Mucosa of rectum (tissue), 2 donors: Measurements from ENCODE around the gene MAPKBP1.

ENCODE experiments used
- H3K27ac ChIP-seq, 2 donors: one replicate each; pipeline ENCODE4 v1.7.0; 2013; ENCODE audit warnings: inconsistent platforms in 2 of 2, low read depth in 2 of 2, low read length in 2 of 2
- H3K27me3 ChIP-seq, 2 donors: one replicate each; pipeline ENCODE4 v1.7.0; 2013; ENCODE audit warnings: low read length in 2 of 2; ENCODE audit not compliant: control insufficient read depth in 2 of 2, insufficient read depth in 2 of 2
- H3K36me3 ChIP-seq, 2 donors: one replicate each; pipeline ENCODE4 v1.7.0; 2013; ENCODE audit warnings: low read length in 2 of 2; ENCODE audit not compliant: control insufficient read depth in 2 of 2, insufficient read depth in 2 of 2
- H3K4me1 ChIP-seq, 2 donors: one replicate each; pipeline ENCODE4 v1.7.0; 2013; ENCODE audit warnings: low read length in 2 of 2, mild to moderate bottlenecking in 1 of 2; ENCODE audit not compliant: control insufficient read depth in 2 of 2, insufficient read depth in 2 of 2
- H3K4me3 ChIP-seq, 2 donors: one replicate each; pipeline ENCODE4 v1.7.0; 2013; ENCODE audit warnings: low read length in 2 of 2
- H3K9ac ChIP-seq, 2 donors: one replicate each; pipeline ENCODE4 v1.7.0; 2013; ENCODE audit warnings: low read length in 2 of 2, low read depth in 1 of 2, mild to moderate bottlenecking in 1 of 2
- H3K9me3 ChIP-seq, 2 donors: one replicate each; pipeline ENCODE4 v1.7.0; 2013; ENCODE audit warnings: low read length in 2 of 2; ENCODE audit not compliant: control insufficient read depth in 2 of 2
- donor health status: healthy.
- donor health status: Normal muscosa, but diverticular disease.

The MAPKBP1 gene

DNA sequence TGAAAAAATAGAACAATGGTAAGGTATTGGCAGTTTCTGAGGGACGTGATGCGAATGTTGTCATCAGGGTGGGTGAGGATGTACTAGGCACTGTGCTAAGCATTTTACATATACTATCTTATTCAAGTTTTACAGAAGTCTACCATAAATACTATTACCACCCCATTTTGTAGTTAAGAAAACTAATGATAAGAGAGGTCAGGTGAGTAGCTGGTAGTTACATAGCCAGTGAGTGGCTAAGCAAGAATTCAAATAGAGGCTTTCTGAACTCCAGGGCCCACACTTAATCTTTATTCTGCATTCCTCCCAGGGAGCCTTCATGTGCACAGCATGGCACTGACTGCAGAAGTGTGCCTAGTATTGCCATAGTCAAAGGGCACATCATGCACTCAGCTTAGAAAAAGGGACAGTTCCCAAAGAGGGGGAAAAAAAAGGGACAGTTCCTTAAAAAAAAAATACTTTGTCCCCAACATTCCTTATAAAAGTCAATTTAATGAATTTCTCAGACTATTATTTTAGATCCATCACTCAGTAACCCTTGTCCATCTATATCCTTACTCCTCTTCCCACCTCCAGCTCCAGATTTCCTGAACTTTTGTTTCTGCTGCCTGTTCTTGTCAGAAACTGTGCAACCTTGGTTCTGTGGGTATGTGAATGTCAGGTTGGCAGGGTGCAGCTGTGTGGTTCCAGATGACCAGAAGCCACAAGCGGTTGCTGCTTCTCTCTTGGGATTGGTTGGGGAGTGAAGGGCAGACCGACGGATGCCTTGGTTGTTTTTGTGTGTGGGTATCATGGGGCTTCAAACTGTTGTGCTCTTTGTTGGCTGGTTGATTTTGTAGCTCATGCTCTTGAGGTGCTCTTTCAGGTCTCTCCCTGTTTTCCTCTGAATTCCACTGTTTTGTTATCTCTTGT, 8.3 kb downstream of the MAPKBP1 start:
- H3K36me3 ChIP-seq: no peaks in the 10 kb centered on the region
- H3K4me3 ChIP-seq: no peak overlapping the region
- H3K27me3 ChIP-seq: no peaks in the 10 kb centered on the region
- no peak overlapping the region for H3K27ac ChIP-seq
- no peak overlapping the region for H3K9ac ChIP-seq
- no peaks in the 10 kb centered on the region for H3K9me3 ChIP-seq
- no peaks in the 10 kb centered on the region for H3K4me1 ChIP-seq

DNA sequence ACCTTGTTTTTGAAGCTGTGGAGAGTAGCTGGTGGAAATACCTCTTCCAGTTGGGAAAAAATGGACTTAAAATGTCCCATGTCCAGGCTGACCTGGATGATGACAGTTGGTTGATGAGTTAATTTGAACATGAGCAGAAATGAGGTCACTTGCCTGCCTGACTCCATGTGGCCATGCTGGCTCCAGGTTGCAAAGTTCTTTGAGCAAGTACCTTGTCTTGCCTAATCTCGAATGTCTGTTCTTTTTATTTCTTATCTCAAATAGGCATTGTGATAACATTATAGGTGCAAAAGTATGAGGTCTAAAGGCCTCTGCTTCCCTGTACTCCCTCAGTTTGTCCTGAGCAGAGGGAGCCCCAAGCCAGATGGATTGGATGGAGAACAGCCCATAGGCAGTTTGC, 9.0 kb downstream of the MAPKBP1 start:
- Histone ChIP-seq H3K27ac (no peak overlapping the region), H3K9ac (no peak overlapping the region), H3K4me3 (no peak overlapping the region), H3K9me3 (no peaks in the 10 kb centered on the region), H3K36me3 (no peaks in the 10 kb centered on the region), H3K4me1 (no peaks in the 10 kb centered on the region), H3K27me3 (no peaks in the 10 kb centered on the region)

- no peak overlapping the region for H3K9ac ChIP-seq
- no peaks in the 10 kb centered on the region for H3K36me3 ChIP-seq
- no peak overlapping the region for H3K4me3 ChIP-seq
- no peaks in the 10 kb centered on the region for H3K9me3 ChIP-seq
- H3K27ac ChIP-seq: no peak overlapping the region
- H3K4me1 ChIP-seq: peaks cover 6 to 11% of the 10 kb centered on the region in 2 donors
- no peaks in the 10 kb centered on the region for H3K27me3 ChIP-seq
Measured at GRCh38 chr15:41788262-41788661, 14.0 kb downstream of the MAPKBP1 start.

DNA sequence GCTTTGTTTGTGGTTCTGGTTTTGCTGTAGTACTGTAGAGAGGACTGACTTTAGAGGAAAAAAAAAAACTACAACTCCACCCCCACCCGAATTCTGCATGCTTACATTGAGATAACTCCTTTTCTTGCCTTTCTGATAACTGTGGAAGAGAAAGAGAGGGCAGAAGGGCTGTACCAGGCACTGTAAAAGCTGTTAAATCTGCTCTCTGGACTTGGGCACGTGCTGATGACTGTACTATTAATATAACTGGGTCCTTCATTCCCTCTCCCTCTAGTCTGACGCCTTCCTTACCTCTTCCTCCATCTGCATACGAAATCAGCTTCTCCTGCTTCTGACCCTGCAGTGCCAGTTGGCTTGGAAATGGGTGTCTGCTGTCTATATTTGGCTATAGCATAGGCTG, 15.0 kb downstream of the MAPKBP1 start:
- H3K9me3 ChIP-seq: no peaks in the 10 kb centered on the region
- no peak overlapping the region for H3K27ac ChIP-seq
- peaks cover 6 to 11% of the 10 kb centered on the region in 2 donors for H3K4me1 ChIP-seq
- H3K9ac ChIP-seq: peak overlapping the region in 1 of 2 donors; percentile 14
- no peaks in the 10 kb centered on the region for H3K36me3 ChIP-seq
- no peak overlapping the region for H3K4me3 ChIP-seq
- no peaks in the 10 kb centered on the region for H3K27me3 ChIP-seq

DNA sequence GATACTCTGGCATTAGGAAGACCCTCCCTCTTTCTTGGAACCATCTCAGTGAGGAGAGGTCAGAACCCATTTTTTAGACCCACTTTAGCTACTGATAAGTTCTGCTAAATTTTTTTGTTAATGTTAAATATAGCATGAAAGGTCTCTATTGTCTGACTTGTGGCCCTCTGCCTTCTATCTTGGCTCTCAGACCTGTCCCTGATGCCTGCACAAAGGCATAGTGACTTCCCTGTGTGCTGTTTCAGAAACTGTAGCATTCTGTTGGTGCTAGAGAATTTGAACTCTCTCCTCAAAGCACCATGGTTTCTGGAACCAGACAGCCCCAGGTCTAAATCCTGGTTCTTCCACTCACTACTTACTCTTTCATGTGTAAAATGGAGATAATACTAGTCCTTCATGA, 15.4 kb downstream of the MAPKBP1 start:
- Histone ChIP-seq H3K27me3 (no peaks in the 10 kb centered on the region), H3K4me1 (peaks cover 6 to 11% of the 10 kb centered on the region in 2 donors), H3K27ac (no peak overlapping the region), H3K9me3 (no peaks in the 10 kb centered on the region), H3K36me3 (no peaks in the 10 kb centered on the region), H3K4me3 (no peak overlapping the region), H3K9ac (no peak overlapping the region)

- no peaks in the 10 kb centered on the region for H3K9me3 ChIP-seq
- peaks cover 6 to 11% of the 10 kb centered on the region in 2 donors for H3K4me1 ChIP-seq
- H3K9ac ChIP-seq: no peak overlapping the region
- H3K4me3 ChIP-seq: no peak overlapping the region
- no peaks in the 10 kb centered on the region for H3K36me3 ChIP-seq
- H3K27ac ChIP-seq: no peak overlapping the region
- H3K27me3 ChIP-seq: no peaks in the 10 kb centered on the region
Measured at GRCh38 chr15:41790169-41790568, 15.9 kb downstream of the MAPKBP1 start.

GRCh38 chr15:41790756-41791546, 16.7 kb downstream of the MAPKBP1 start:
- Histone ChIP-seq H3K9ac (no peak overlapping the region), H3K4me3 (no peak overlapping the region), H3K9me3 (no peaks in the 10 kb centered on the region), H3K27ac (peak overlapping the region; percentile 5 to 22), H3K27me3 (no peaks in the 10 kb centered on the region), H3K36me3 (no peaks in the 10 kb centered on the region), H3K4me1 (peaks cover 6 to 11% of the 10 kb centered on the region in 2 donors)

DNA sequence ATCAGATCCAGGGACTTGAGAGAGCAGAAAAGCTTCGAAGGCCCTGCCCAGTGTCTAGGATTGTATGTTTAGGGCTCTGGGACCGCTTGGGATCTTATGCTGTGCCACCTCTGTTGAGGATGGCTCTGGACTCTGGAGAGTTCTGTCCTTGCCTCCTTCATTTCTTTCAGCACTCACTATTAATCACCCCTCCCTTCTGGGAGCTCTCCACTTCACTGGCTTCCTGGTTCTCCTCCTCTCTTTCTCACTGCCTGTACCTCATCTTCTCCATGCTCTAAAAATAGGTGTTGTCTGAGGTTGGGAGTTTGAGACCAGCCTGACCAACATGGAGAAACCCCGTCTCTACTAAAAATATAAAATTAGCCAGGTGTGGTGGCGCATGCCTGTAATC, 17.3 kb downstream of the MAPKBP1 start:
- no peak overlapping the region for H3K4me3 ChIP-seq
- peaks cover 0 to 2% of the 10 kb centered on the region in 2 donors for H3K36me3 ChIP-seq
- no peak overlapping the region for H3K9ac ChIP-seq
- no peaks in the 10 kb centered on the region for H3K9me3 ChIP-seq
- peaks cover 6 to 11% of the 10 kb centered on the region in 2 donors for H3K4me1 ChIP-seq
- no peaks in the 10 kb centered on the region for H3K27me3 ChIP-seq
- H3K27ac ChIP-seq: peak overlapping the region; percentile 5 to 22

DNA sequence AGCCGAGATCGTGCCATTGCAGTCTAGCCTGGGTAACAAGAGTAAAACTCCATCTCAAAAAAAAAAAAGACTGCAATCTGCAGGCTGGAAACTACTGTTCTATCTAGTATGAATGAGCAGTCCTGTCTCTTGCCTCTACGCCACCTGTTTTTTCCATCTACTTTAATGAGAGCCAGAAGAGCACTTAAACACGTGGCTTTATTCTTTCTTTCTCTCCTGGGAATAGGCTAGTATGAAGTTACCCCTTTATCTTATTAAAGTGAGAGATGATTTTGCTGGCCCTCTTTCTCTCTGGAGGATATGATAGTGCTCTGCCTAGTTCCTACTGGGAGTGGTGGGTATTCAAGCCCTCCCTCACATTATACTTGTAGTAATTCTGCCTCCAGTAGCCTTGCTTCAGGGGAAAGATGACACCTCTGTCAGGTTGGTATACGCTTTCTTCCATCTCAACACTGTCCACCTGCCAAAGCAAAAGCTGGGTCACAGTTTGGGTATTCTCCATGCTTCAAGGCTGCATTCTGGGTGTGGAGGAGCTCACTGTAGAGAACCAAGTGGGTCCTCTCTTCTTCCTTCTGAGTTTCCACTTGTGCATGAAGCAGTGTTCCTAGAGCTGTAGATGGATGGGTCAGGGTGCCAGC, 17.8 kb downstream of the MAPKBP1 start:
- Histone ChIP-seq H3K9me3 (no peaks in the 10 kb centered on the region), H3K4me3 (no peak overlapping the region), H3K27ac (no peak overlapping the region), H3K27me3 (no peaks in the 10 kb centered on the region), H3K9ac (no peak overlapping the region), H3K36me3 (peaks cover 0 to 2% of the 10 kb centered on the region in 2 donors), H3K4me1 (peaks cover 6 to 11% of the 10 kb centered on the region in 2 donors)

DNA sequence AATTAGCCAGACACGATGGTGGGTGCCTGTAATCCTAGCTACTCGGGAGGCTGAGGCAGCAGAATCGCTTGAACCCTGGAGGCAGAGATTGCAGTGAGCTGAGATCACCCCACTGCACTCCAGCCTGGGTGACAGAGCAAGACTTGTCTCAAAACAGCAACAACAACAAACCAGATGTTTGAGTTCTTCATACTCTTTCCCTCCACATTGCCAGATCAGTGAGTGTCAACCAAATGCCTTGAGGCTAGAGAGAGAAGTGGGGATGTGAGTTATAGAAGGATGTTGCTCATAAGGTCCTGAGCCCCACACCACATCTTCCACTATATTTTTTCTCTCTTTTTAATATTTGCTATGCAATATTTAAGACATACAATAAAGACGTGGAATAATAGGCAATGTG, 19.8 kb downstream of the MAPKBP1 start:
- peaks cover 0 to 2% of the 10 kb centered on the region in 2 donors for H3K36me3 ChIP-seq
- H3K4me3 ChIP-seq: no peak overlapping the region
- no peaks in the 10 kb centered on the region for H3K9me3 ChIP-seq
- no peak overlapping the region for H3K9ac ChIP-seq
- H3K27ac ChIP-seq: no peak overlapping the region
- peaks cover 6 to 11% of the 10 kb centered on the region in 2 donors for H3K4me1 ChIP-seq
- no peaks in the 10 kb centered on the region for H3K27me3 ChIP-seq
